Transverse colon (tissue), 4 donors: ENCODE results near the gene AUNIP. TPM values are rescaled to one million over a fixed set of nuclear protein-coding genes. Genes with fewer than 3 reads are reported as not detected.

Experiments
- DNase-seq: peaks from one replicate; pipeline ENCODE4 v3.0.0-alpha.2; 2019
- H3K27ac ChIP-seq, 4 donors: fragments of 200-600 bp; sonication (generic); 2 replicates each; pipeline ENCODE4 v1.5.1; 2016 to 2018; ENCODE audit warnings: inconsistent platforms in 4 of 4
- H3K27me3 ChIP-seq: fragments of 200-600 bp; sonication (generic); 2 replicates; pipeline ENCODE4 v1.5.1; 2017; ENCODE audit warnings: inconsistent platforms
- H3K36me3 ChIP-seq, 4 donors: fragments of 200-600 bp; sonication (generic); 2 replicates each; pipeline ENCODE4 v1.5.1; 2017 to 2019; ENCODE audit warnings: inconsistent platforms in 4 of 4
- H3K4me1 ChIP-seq, 4 donors: fragments of 200-600 bp; sonication (generic); 2 replicates each; pipeline ENCODE4 v1.5.1; 2017 to 2020; ENCODE audit warnings: inconsistent platforms in 4 of 4
- H3K4me3 ChIP-seq, 4 donors: fragments of 200-600 bp; sonication (generic); 1 replicate in 1 of 4; 2 replicates in 3 of 4; pipeline versions ENCODE4 v1.5.1 to v1.6.1; 2017 to 2019; ENCODE audit warnings: inconsistent platforms in 4 of 4
- H3K9me3 ChIP-seq, 2 donors: fragments of 200-600 bp; sonication (generic); 2 replicates each; pipeline ENCODE4 v1.5.1; 2017 to 2019; ENCODE audit warnings: inconsistent platforms in 2 of 2
- CTCF ChIP-seq, 5 experiments: fragments of 200-600 bp in 3 of 5; fragments of 450-650 bp in 2 of 5; sonication (generic) in 3 of 5; IDR thresholded peaks; 1 replicate in 2 of 5; 2 replicates in 3 of 5; pipeline ENCODE4 v1.5.1; 2016 to 2017; ENCODE audit warnings: antibody characterized with exemption in 5 of 5, inconsistent platforms in 3 of 5, mild to moderate bottlenecking in 2 of 5, moderate library complexity in 1 of 5
- EP300 ChIP-seq: sonication (generic); formaldehyde crosslinking; IDR thresholded peaks from one replicate; pipeline ENCODE4 v1.6.1; 2017; ENCODE audit warnings: antibody characterized with exemption, low read depth
- POLR2A ChIP-seq: fragments of 450-650 bp; IDR thresholded peaks from one replicate; pipeline ENCODE4 v1.6.1; 2016; ENCODE audit warnings: antibody characterized with exemption, mild to moderate bottlenecking, moderate library complexity
- POLR2AphosphoS5 ChIP-seq, 3 donors: sonication (generic); formaldehyde crosslinking; IDR thresholded peaks; one replicate each; pipeline ENCODE4 v1.6.1; 2016; ENCODE audit warnings: antibody characterized with exemption in 3 of 3
- WGBS, 2 donors: methylation state at CpG; one replicate each; pipeline ENCODE4 v1.1.5; 2018; ENCODE audit warnings: low coverage in 1 of 2; 5-methylcytosine and 5-hydroxymethylcytosine counted together
- in situ Hi-C, 4 donors: fragments of 200-750 bp; cut with MboI; loops; one replicate each; pipeline versions ENCODE4 v1.15.0 to v1.15.1; 2017; ENCODE audit warnings: low sequenced_read_pairs in 3 of 4, low pct_ligation_motif_present in 1 of 4, low pct_unique_long_range_greater_than_20kb in 1 of 4
- intact Hi-C: fragments of 100-400 bp; cut with DNase I; formaldehyde crosslinking; loops from one replicate; pipeline ENCODE4 v1.15.1; 2023; ENCODE audit warnings: low total_unique reads
- total RNA-seq, 4 donors: library from RNA; depleted of rRNA; stranded (reverse); fragments of >200 nt; gene quantifications; one replicate each; pipeline ENCODE4 v1.1.0, GENCODE V29; 2016

AUNIP gene
- total RNA-seq, 4 donors from 2014 or later: 0.41 TPM; not detected in 3

GRCh38 chr1:25800703-25801377 is 58.4 kb downstream of the AUNIP start:
- no peak for DNase-seq
- H3K4me1 ChIP-seq: peaks cover 17 to 39% (median 20%) of the 10 kb centered on the region in 4 donors
- H3K9me3 ChIP-seq: no peaks in the 10 kb centered on the region
- in situ Hi-C loops (no loop called here), intact Hi-C loops (loop anchor here (5.0 kb wide), 1 partner anchor 196 kb away; the partner anchor contains the start of gene PAFAH2)
- no peaks in the 10 kb centered on the region for H3K27me3 ChIP-seq
- TF ChIP-seq CTCF (IDR thresholded peaks at IDR 0.05) (no peak), EP300 (no peak), POLR2AphosphoS5 (IDR thresholded peaks at IDR 0.05) (no peak)
- 28 to 65% methylated on average over 3 to 15 of the region's 15 CpGs for WGBS, 2 donors
- H3K4me3 ChIP-seq: peak overlapping the region; percentile 50 to 70 (median 57)
- H3K27ac ChIP-seq: peak overlapping the region; percentile 65 to 77 (median 68)
- no peaks in the 10 kb centered on the region for H3K36me3 ChIP-seq

- DNase-seq: peak; percentile 59
- peak within 1 kb of the TSS; percentile 79 to 86 (median 82) for H3K27ac ChIP-seq
- intact Hi-C loops (loop anchor here (5.0 kb wide), 2 partner anchors 188 to 197 kb away; partner anchors contain the start of gene PAFAH2), in situ Hi-C loops (loop anchor here (5.0 to 25.0 kb wide), 3 partner anchors 185 to 188 kb away; partner anchors contain the start of gene MAN1C1 (in 3 of the 4))
- H3K4me1 ChIP-seq: peaks cover 17 to 37% (median 20%) of the 10 kb centered on the region in 4 donors
- TF ChIP-seq POLR2A (no peak), POLR2AphosphoS5 (IDR thresholded peaks at IDR 0.05) (peak in 1 of 3 donors; percentile 13)
- H3K36me3 ChIP-seq: no peaks in the 10 kb centered on the region
- no peaks in the 10 kb centered on the region for H3K27me3 ChIP-seq
- WGBS, 2 donors: 0 to 1% methylated on average over 2 to 28 of the region's 91 CpGs
- no peaks in the 10 kb centered on the region for H3K9me3 ChIP-seq
- peak within 1 kb of the TSS; percentile 50 to 70 (median 57) for H3K4me3 ChIP-seq
Measured at GRCh38 chr1:25799935-25800702, 59.1 kb downstream of the AUNIP start, which contains the start of gene SELENON. Gene SELENON (plus strand): TSS chr1:25800193. CDS start chr1:25800231, 38 bp downstream.

- DNase-seq: no peak
- TF ChIP-seq EP300 (no peak), POLR2AphosphoS5 (IDR thresholded peaks at IDR 0.05) (no peak), CTCF (IDR thresholded peaks at IDR 0.05) (no peak), POLR2A (no peak)
- H3K4me1 ChIP-seq: peaks cover 17 to 37% (median 20%) of the 10 kb centered on the region in 4 donors
- intact Hi-C loops (loop anchor here (5.0 kb wide), 1 partner anchor 187 kb away; no protein-coding TSS in a partner anchor), in situ Hi-C loops (loop anchor here (5.0 to 25.0 kb wide), 3 partner anchors 185 to 187 kb away; partner anchors contain the start of gene MAN1C1 (in 3 of the 4))
- no peaks in the 10 kb centered on the region for H3K36me3 ChIP-seq
- H3K4me3 ChIP-seq: peak overlapping the region; percentile 38 to 57 (median 46)
- peak overlapping the region; percentile 79 to 86 (median 82) for H3K27ac ChIP-seq
- no peaks in the 10 kb centered on the region for H3K27me3 ChIP-seq
- 25% methylated on average over 12 of the region's 12 CpGs; no CpG with 5 or more reads in 1 of the 2 donors for WGBS, 2 donors
- H3K9me3 ChIP-seq: no peaks in the 10 kb centered on the region
Measured at GRCh38 chr1:25799352-25799934, 59.8 kb downstream of the AUNIP start.

GRCh38 chr1:25798666-25799351 is 60.4 kb downstream of the AUNIP start:
- H3K27me3 ChIP-seq: no peaks in the 10 kb centered on the region
- 76% methylated on average over 8 of the region's 8 CpGs; no CpG with 5 or more reads in 1 of the 2 donors for WGBS, 2 donors
- no peak overlapping the region for H3K4me3 ChIP-seq
- intact Hi-C loops (loop anchor here (5.0 kb wide), 1 partner anchor 187 kb away; no protein-coding TSS in a partner anchor), in situ Hi-C loops (loop anchor here (5.0 to 25.0 kb wide), 3 partner anchors 184 to 187 kb away; partner anchors contain the start of gene MAN1C1 (in 3 of the 4))
- peak overlapping the region in 3 of 4 donors; percentile 80 to 86 (median 85) for H3K27ac ChIP-seq
- H3K36me3 ChIP-seq: no peaks in the 10 kb centered on the region
- H3K9me3 ChIP-seq: no peaks in the 10 kb centered on the region
- TF ChIP-seq EP300: no peak
- TF ChIP-seq CTCF (IDR thresholded peaks at IDR 0.05): no peak
- TF ChIP-seq POLR2A: no peak
- no peak for TF ChIP-seq POLR2AphosphoS5 (IDR thresholded peaks at IDR 0.05)
- H3K4me1 ChIP-seq: peaks cover 17 to 37% (median 20%) of the 10 kb centered on the region in 4 donors
- no peak for DNase-seq
